Measurements from ENCODE around the gene LRRN2.
A peak's percentile ranks its signal among the peaks of the same experiment; 100 is the strongest.

Gene LRRN2

GRCh38 chr1:204651843-204652421 lies 33.6 kb downstream of the LRRN2 start:
- DNase-seq = peak; percentile 65
- peak overlapping the region; percentile 25 for H3K4me3 ChIP-seq (ENCODE audit: low read depth, low read length)
- peak overlapping the region; percentile 71 for H3K27ac ChIP-seq
- no peaks in the 10 kb centered on the region; the same call in 1 of the 2 replicates for H3K36me3 ChIP-seq
- H3K9me3 ChIP-seq (ENCODE audit: severe bottlenecking) = no peaks in the 10 kb centered on the region
- H3K27me3 ChIP-seq (ENCODE audit: insufficient read depth, low read depth, severe bottlenecking) = no peaks in the 10 kb centered on the region
- no peak for TF ChIP-seq CTCF (IDR thresholded peaks at IDR 0.05; ENCODE audit: low read depth, low read length)

- peak; percentile 95 for DNase-seq
- TF ChIP-seq CTCF (IDR thresholded peaks at IDR 0.05; ENCODE audit: low read depth, low read length) = no peak; the same call in 1 of the 2 replicates
These were observed 34.5 kb downstream of the LRRN2 start for GRCh38 chr1:204650911-204651570.

GRCh38 chr1:204649721-204650521 lies 35.6 kb downstream of the LRRN2 start:
- DNase-seq = no peak
- no peak for TF ChIP-seq CTCF (IDR thresholded peaks at IDR 0.05; ENCODE audit: low read depth, low read length)
- Histone ChIP-seq H3K4me3 (ENCODE audit: low read depth, low read length) (no peak overlapping the region), H3K27ac (peak overlapping the region; percentile 25), H3K9me3 (ENCODE audit: severe bottlenecking) (no peaks in the 10 kb centered on the region), H3K27me3 (ENCODE audit: insufficient read depth, low read depth, severe bottlenecking) (no peaks in the 10 kb centered on the region), H3K36me3 (peaks cover 4% of the 10 kb centered on the region; the same call in 1 of the 2 replicates)

More at GRCh38 chr1:204650911-204651570, 34.5 kb downstream of the LRRN2 start:
- peak overlapping the region; percentile 71 for H3K27ac ChIP-seq
- H3K27me3 ChIP-seq (ENCODE audit: insufficient read depth, low read depth, severe bottlenecking) = no peaks in the 10 kb centered on the region
- H3K9me3 ChIP-seq (ENCODE audit: severe bottlenecking) = no peaks in the 10 kb centered on the region
- H3K36me3 ChIP-seq = no peaks in the 10 kb centered on the region; the same call in 1 of the 2 replicates
- peak overlapping the region; percentile 25 for H3K4me3 ChIP-seq (ENCODE audit: low read depth, low read length)

- Histone ChIP-seq H3K4me3 (ENCODE audit: low read depth, low read length) (no peak overlapping the region), H3K27ac (no peak overlapping the region), H3K36me3 (peaks cover 4% of the 10 kb centered on the region; the same call in 1 of the 2 replicates), H3K27me3 (ENCODE audit: insufficient read depth, low read depth, severe bottlenecking) (no peaks in the 10 kb centered on the region), H3K9me3 (ENCODE audit: severe bottlenecking) (no peaks in the 10 kb centered on the region)
- TF ChIP-seq CTCF (IDR thresholded peaks at IDR 0.05; ENCODE audit: low read depth, low read length) = no peak
- DNase-seq = no peak
These were observed 37.0 kb downstream of the LRRN2 start for GRCh38 chr1:204648576-204648975.

GRCh38 chr1:204647805-204648153 lies 37.8 kb downstream of the LRRN2 start:
- H3K27ac ChIP-seq = no peak overlapping the region
- no peak for DNase-seq
- no peaks in the 10 kb centered on the region for H3K9me3 ChIP-seq (ENCODE audit: severe bottlenecking)
- H3K27me3 ChIP-seq (ENCODE audit: insufficient read depth, low read depth, severe bottlenecking) = no peaks in the 10 kb centered on the region
- H3K4me3 ChIP-seq (ENCODE audit: low read depth, low read length) = no peak overlapping the region
- peaks cover 4% of the 10 kb centered on the region; the same call in 1 of the 2 replicates for H3K36me3 ChIP-seq
- no peak for TF ChIP-seq CTCF (IDR thresholded peaks at IDR 0.05; ENCODE audit: low read depth, low read length)
